ENCODE measurements around the gene POLN.

DNA sequence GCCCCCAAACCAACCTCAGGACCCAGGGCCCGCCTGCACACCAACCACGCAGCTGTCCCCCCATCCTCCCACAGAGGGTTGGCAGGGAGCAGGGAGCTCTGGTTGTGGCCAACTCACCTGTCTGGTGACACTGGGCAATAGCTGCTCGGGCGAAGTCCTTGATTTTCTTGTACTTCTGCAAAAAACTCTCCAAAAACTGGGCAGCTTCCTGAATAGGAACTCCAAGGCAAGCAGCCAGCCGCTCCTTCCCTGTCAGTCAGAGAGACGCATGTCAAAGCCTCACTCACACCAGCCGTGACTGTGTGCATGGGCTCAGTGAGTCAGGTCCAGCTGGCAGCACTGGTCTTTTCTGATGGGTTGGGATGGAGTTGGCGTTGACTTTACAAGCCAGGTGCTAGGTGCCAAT, 156.4 kb downstream of the POLN start:
- TF ChIP-seq, protein P1, sequence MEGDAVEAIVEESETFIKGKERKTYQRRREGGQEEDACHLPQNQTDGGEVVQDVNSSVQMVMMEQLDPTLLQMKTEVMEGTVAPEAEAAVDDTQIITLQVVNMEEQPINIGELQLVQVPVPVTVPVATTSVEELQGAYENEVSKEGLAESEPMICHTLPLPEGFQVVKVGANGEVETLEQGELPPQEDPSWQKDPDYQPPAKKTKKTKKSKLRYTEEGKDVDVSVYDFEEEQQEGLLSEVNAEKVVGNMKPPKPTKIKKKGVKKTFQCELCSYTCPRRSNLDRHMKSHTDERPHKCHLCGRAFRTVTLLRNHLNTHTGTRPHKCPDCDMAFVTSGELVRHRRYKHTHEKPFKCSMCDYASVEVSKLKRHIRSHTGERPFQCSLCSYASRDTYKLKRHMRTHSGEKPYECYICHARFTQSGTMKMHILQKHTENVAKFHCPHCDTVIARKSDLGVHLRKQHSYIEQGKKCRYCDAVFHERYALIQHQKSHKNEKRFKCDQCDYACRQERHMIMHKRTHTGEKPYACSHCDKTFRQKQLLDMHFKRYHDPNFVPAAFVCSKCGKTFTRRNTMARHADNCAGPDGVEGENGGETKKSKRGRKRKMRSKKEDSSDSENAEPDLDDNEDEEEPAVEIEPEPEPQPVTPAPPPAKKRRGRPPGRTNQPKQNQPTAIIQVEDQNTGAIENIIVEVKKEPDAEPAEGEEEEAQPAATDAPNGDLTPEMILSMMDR (conservative IDR thresholded peaks at IDR 0.05), result no peak
- TF ChIP-seq EZH2 (IDR thresholded peaks at IDR 0.05; ENCODE audit: low read depth), result no peak

Measured in PC-9 (cell line).